Neuronal stem cell (in vitro differentiated cells): Measurements from ENCODE around the gene TMEM129.
A peak's percentile ranks its signal among the peaks of the same experiment; 100 is the strongest.

Experiments
- DNase-seq: peaks from one replicate; pipeline ENCODE4 v3.0.0-alpha.2; 2013; ENCODE audit warnings: low spot score
- H2AFZ ChIP-seq: one replicate; pipeline ENCODE4 v1.6.1; 2013; ENCODE audit warnings: mild to moderate bottlenecking, low read length, inconsistent platforms
- H2AK5ac ChIP-seq: 2 replicates; pipeline ENCODE4 v1.6.1; 2013; ENCODE audit warnings: low read depth, mild to moderate bottlenecking, inconsistent platforms, low read length, moderate library complexity, mixed read lengths
- H2BK120ac ChIP-seq: 2 replicates; pipeline ENCODE4 v1.6.1; 2013; ENCODE audit warnings: low read depth, mild to moderate bottlenecking, inconsistent platforms, low read length, moderate library complexity, mixed read lengths
- H2BK12ac ChIP-seq: one replicate; pipeline ENCODE4 v1.6.1; 2013; ENCODE audit warnings: low read length, inconsistent platforms
- H2BK15ac ChIP-seq: 2 replicates; pipeline ENCODE4 v1.6.1; 2013; ENCODE audit warnings: mild to moderate bottlenecking, low read length, inconsistent platforms, mixed read lengths
- H2BK5ac ChIP-seq: one replicate; pipeline ENCODE4 v1.6.1; 2013; ENCODE audit warnings: inconsistent platforms, mild to moderate bottlenecking, low read length, moderate library complexity
- H3K14ac ChIP-seq: one replicate; pipeline ENCODE4 v1.6.1; 2013; ENCODE audit warnings: low read length, inconsistent platforms
- H3K18ac ChIP-seq: 2 replicates; pipeline ENCODE4 v1.6.1; 2013; ENCODE audit warnings: low read length, inconsistent platforms
- H3K23ac ChIP-seq: 2 replicates; pipeline ENCODE4 v1.6.1; 2013; ENCODE audit warnings: low read depth, mild to moderate bottlenecking, mixed read lengths, low read length, inconsistent platforms; ENCODE audit not compliant: poor library complexity
- H3K27ac ChIP-seq: replicated peaks from 3 replicates; pipeline ENCODE4 v1.5.1; 2013; ENCODE audit warnings: low read length, inconsistent platforms
- H3K27me3 ChIP-seq, 3 experiments: 2 replicates each; pipeline ENCODE4 v1.6.1; 2013; ENCODE audit warnings: low read length in 3 of 3, mild to moderate bottlenecking in 2 of 3, inconsistent platforms in 1 of 3, low read depth in 1 of 3, mixed read lengths in 1 of 3, moderate library complexity in 1 of 3; ENCODE audit not compliant: control insufficient read depth in 3 of 3, insufficient read depth in 3 of 3
- H3K36me3 ChIP-seq, 2 donors: replicated peaks in 1 of 2; 2 replicates each; pipeline ENCODE4 v1.6.1; 2013; ENCODE audit warnings: low read length in 2 of 2; ENCODE audit not compliant: control insufficient read depth in 2 of 2, insufficient read depth in 2 of 2
- H3K4ac ChIP-seq: 2 replicates; pipeline ENCODE4 v1.6.1; 2013; ENCODE audit warnings: inconsistent platforms, mild to moderate bottlenecking, low read length, moderate library complexity
- H3K4me1 ChIP-seq, 2 donors: 1 replicate in 1 of 2; 2 replicates in 1 of 2; pipeline ENCODE4 v1.6.1; 2013; ENCODE audit warnings: low read length in 2 of 2, low read depth in 1 of 2; ENCODE audit not compliant: control insufficient read depth in 2 of 2, insufficient read depth in 1 of 2
- H3K4me2 ChIP-seq: one replicate; pipeline ENCODE4 v1.6.1; 2013; ENCODE audit warnings: mild to moderate bottlenecking, low read length, inconsistent platforms; ENCODE audit not compliant: insufficient read depth, poor library complexity, severe bottlenecking
- H3K4me3 ChIP-seq, 2 donors: 2 replicates each; pipeline ENCODE4 v1.5.1; 2013; ENCODE audit warnings: low read length in 2 of 2, mild to moderate bottlenecking in 2 of 2, inconsistent platforms in 1 of 2, moderate library complexity in 1 of 2
- H3K79me1 ChIP-seq: one replicate; pipeline ENCODE4 v1.6.1; 2013; ENCODE audit warnings: low read depth, mild to moderate bottlenecking, inconsistent platforms, low read length, moderate library complexity
- H3K9ac ChIP-seq: one replicate; pipeline ENCODE4 v1.6.1; 2013; ENCODE audit warnings: mild to moderate bottlenecking, low read depth, low read length, inconsistent platforms; ENCODE audit not compliant: poor library complexity
- H3K9me3 ChIP-seq, 2 donors: replicated peaks in 1 of 2; 2 replicates each; pipeline versions ENCODE3 to v1.6.1; 2013; ENCODE audit warnings: low read length in 2 of 2, mild to moderate bottlenecking in 2 of 2, inconsistent platforms in 1 of 2, low read depth in 1 of 2, mixed read lengths in 1 of 2, moderate library complexity in 1 of 2; ENCODE audit not compliant: control insufficient read depth in 2 of 2, insufficient read depth in 1 of 2
- H4K8ac ChIP-seq: one replicate; pipeline ENCODE4 v1.6.1; 2013; ENCODE audit warnings: low read depth, mild to moderate bottlenecking, inconsistent platforms, low read length, moderate library complexity
- H4K91ac ChIP-seq: one replicate; pipeline ENCODE4 v1.6.1; 2013; ENCODE audit warnings: low read length, low read depth, mild to moderate bottlenecking, inconsistent platforms; ENCODE audit not compliant: poor library complexity
- WGBS, 2 donors: extraction: QIAGEN DNeasy Blood & Tissue Kit; methylation state at CpG; one replicate each; pipeline ENCODE4 v1.1.7; 2013; ENCODE audit warnings: missing lambda C conversion rate in 2 of 2, mixed read lengths in 1 of 2; ENCODE audit not compliant: insufficient read length in 2 of 2, insufficient replicate concordance in 1 of 2; ENCODE audit errors: extremely low coverage in 2 of 2; 5-methylcytosine and 5-hydroxymethylcytosine counted together

Gene TMEM129

DNA sequence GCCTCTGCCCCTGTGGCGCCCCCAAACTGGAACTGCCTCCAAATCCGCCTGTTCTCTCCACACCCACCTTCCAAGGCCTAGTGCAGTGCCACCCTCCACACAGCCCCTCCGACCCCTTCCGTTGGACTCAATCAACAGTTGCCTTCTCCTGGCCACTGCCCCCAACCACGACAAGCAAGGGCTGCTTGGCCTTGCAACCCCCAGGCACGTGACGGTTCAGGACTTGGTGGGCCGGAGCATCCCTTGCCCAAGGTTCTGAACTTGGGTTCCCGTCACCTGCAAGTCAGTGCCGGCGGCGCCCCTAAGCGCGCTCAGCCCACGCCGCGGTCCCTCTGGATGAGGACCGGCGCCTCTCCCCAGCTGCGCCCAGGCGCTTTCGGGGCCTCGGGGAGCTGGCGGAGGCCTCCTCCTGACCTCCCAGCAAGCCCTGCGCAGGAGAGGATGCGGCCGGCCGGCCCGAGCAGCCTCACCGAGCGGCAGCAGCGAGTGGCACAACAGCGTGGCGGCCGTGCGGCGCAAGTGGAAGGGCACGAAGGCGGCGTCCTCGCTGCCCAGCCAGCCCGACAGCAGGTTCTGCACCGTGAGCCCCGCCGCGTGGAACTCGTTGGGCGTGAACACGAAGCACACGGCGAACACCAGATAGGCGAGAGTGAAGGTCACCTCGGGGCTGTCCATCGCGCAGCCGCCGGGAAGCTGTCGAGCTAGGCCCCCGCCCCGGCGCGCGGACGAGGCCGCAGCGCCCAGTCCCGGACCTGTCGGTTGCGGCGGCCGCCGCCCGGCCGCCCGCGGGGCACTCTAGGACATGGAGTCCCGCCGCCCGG lies 750 bp downstream of the TMEM129 start:
- H2BK15ac ChIP-seq, result peak overlapping the region; percentile 6
- DNase-seq, result peak; percentile 40
- peaks cover 39% of the 10 kb centered on the region for H3K79me1 ChIP-seq
- H4K91ac ChIP-seq, result no peak overlapping the region
- no peaks in the 10 kb centered on the region for H3K27me3 ChIP-seq
- H3K9me3 ChIP-seq, result peaks cover 0 to 2% of the 10 kb centered on the region in 2 donors
- H2BK120ac ChIP-seq, result peak overlapping the region; percentile 81
- peak overlapping the region; percentile 94 for H2AFZ ChIP-seq
- H3K9ac ChIP-seq, result peak overlapping the region; percentile 100
- H3K18ac ChIP-seq, result peak overlapping the region; percentile 99
- H3K4me1 ChIP-seq, result peaks cover 14 to 16% of the 10 kb centered on the region in 2 donors
- H2AK5ac ChIP-seq, result peak overlapping the region; percentile 98
- H3K4ac ChIP-seq, result no peak overlapping the region
- peak overlapping the region; percentile 96 for H2BK5ac ChIP-seq
- no peak overlapping the region for H4K8ac ChIP-seq
- peak overlapping the region; percentile 98 for H3K14ac ChIP-seq
- H3K27ac ChIP-seq, result peak overlapping the region; percentile 85
- peak overlapping the region; percentile 98 for H3K4me2 ChIP-seq
- H2BK12ac ChIP-seq, result peak overlapping the region; percentile 97
- H3K23ac ChIP-seq, result peak overlapping the region; percentile 99
- H3K4me3 ChIP-seq, result peak overlapping the region; percentile 74 to 97
- no CpG with 5 or more reads among the region's 79 CpGs for WGBS, 2 donors
- H3K36me3 ChIP-seq, result peaks cover 43 to 65% of the 10 kb centered on the region in 2 donors

DNA sequence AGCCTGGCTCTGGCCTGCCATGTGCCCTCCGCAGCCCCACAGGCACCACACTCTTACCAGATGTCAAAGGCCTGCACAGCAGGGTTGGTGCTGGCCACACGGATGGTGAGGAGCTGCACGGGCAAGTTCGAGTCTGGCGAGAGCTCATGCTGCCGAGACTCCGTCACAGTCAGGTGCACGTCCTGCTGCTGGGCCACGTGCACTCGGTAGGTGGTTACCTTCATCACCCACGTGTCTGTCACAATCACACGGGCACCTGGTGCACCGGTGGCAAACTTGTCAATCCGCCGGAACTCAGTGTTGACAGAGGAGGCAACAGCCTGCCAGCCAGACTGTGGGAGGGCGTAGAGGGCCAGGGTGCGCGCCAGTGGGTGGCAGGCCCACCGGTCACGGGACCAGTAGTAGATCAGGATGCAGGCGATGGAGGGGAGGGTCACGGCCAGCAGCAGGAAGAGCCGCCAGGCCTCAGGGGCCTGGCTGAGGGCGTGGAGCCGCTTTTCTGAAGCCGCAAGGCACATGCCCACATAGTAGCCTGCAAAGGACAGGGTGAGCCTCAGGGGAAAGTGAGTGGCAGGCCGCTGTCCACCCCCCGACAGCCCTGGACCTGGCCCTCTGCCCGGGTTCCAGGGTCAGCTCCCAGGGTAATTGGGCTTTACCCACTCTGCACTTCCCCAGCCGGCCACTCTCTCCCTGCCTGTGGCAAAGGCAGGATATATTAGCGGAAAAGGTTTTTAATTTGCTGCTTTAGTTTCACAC lies 2.9 kb downstream of the TMEM129 start:
- Histone ChIP-seq H3K9me3 (peaks cover 0 to 2% of the 10 kb centered on the region in 2 donors), H2AK5ac (no peak overlapping the region), H3K4me1 (peaks cover 16 to 21% of the 10 kb centered on the region in 2 donors), H2BK5ac (no peak overlapping the region), H3K14ac (peak overlapping the region; percentile 8), H3K4ac (peak overlapping the region; percentile 23), H3K79me1 (peaks cover 35% of the 10 kb centered on the region), H2AFZ (no peak overlapping the region), H2BK15ac (no peak overlapping the region), H3K9ac (peak overlapping the region; percentile 12), H4K91ac (no peak overlapping the region), H3K27ac (no peak overlapping the region), H3K4me3 (no peak overlapping the region), H3K23ac (peak overlapping the region; percentile 73), H3K36me3 (peaks cover 34 to 58% of the 10 kb centered on the region in 2 donors), H2BK12ac (no peak overlapping the region), H3K18ac (no peak overlapping the region), H3K4me2 (no peak overlapping the region), H3K27me3 (no peaks in the 10 kb centered on the region), H2BK120ac (no peak overlapping the region), H4K8ac (no peak overlapping the region)
- no CpG with 5 or more reads among the region's 31 CpGs for WGBS, 2 donors
- DNase-seq, result no peak

DNA sequence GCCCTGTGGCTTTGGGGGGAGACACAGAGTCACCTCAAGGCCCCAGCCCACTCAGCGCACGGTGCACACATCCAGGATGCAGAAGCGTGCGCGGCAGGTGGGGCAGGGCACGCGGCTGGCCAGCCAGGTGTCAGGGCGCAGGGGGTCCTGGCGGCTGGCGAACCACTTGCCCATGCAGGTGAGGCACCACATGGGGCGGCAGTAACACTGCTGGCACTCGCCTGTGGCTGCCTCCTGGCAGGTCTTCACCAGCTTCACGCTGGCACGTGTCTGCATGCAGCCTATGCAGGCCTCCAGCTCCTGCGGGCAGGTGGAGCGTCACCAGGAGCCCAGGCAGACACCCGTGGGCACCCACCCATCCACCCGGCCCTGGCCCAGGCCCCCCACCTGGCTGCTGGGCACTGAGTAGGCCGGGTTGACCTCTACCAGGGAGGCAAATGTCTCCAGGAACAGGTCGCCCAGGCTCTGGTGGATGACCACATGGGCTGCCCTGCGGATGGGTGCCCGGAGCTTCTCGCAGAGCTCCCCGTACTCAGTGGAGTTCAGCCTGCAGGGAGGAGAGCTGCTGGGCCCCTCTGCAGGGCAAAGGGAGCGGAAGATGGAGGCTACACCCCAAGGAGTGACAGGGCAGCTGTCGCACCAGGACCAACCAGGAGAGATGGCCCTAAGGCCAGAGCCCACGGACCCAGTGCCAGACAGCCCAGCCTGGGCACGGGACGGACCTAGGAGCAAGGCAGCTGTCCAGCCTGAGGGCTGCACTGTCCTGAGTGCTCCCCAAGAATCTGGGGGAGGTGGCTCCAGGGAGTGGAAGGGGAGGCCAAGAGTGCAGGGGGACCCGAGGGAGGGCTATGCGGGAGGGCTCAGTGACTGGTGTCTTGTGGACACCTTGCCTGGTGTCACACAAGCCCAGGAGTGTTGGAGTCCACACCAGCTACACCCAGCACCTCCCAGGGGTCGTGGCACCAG lies 3.7 kb downstream of the TMEM129 start:
- DNase-seq, result no peak
- no peak overlapping the region for H3K9ac ChIP-seq
- no peaks in the 10 kb centered on the region for H3K27me3 ChIP-seq
- H2BK5ac ChIP-seq, result no peak overlapping the region
- peaks cover 32% of the 10 kb centered on the region for H3K79me1 ChIP-seq
- no peak overlapping the region for H2BK12ac ChIP-seq
- H2AFZ ChIP-seq, result no peak overlapping the region
- peak overlapping the region; percentile 23 for H3K4ac ChIP-seq
- H3K4me2 ChIP-seq, result no peak overlapping the region
- H3K14ac ChIP-seq, result peak overlapping the region; percentile 63
- H3K4me1 ChIP-seq, result peaks cover 17 to 19% of the 10 kb centered on the region in 2 donors
- H4K8ac ChIP-seq, result peak overlapping the region; percentile 76
- peaks cover 28 to 50% of the 10 kb centered on the region in 2 donors for H3K36me3 ChIP-seq
- no peak overlapping the region for H3K4me3 ChIP-seq
- no peak overlapping the region for H2AK5ac ChIP-seq
- no peak overlapping the region for H4K91ac ChIP-seq
- no peak overlapping the region for H3K27ac ChIP-seq
- peaks cover 0 to 2% of the 10 kb centered on the region in 2 donors for H3K9me3 ChIP-seq
- no peak overlapping the region for H2BK120ac ChIP-seq
- H3K18ac ChIP-seq, result no peak overlapping the region
- H2BK15ac ChIP-seq, result no peak overlapping the region
- peak overlapping the region; percentile 86 for H3K23ac ChIP-seq
- WGBS, 2 donors, result no CpG with 5 or more reads among the region's 32 CpGs
